ENCODE results near the gene CAPZB. TPM values are rescaled to one million over a fixed set of nuclear protein-coding genes. Genes with fewer than 3 reads are reported as not detected.
"Not testable (repeated sequence)": the region's sequence is repeated elsewhere in the genome, so short reads cannot be mapped to it uniquely, and the experiment has no call there.

The CAPZB gene
- polyA plus RNA-seq (2013, experiment 1 of 4) = 301 TPM
- 288 TPM for polyA plus RNA-seq (2013, experiment 2 of 4)
- 201 TPM for polyA plus RNA-seq (2013, experiment 3 of 4)
- polyA plus RNA-seq (2013, experiment 4 of 4) = 217 TPM

GRCh38 chr1:19485362-19486187 lies at the start of gene CAPZB:
Gene CAPZB, minus strand, starts transcription at chr1:19485539. Its CDS starts 101 bp downstream, at chr1:19485438.
- H3K9me3 ChIP-seq (ENCODE audit: control insufficient read depth, low read length) = no peaks in the 10 kb centered on the region
- H3K4me1 ChIP-seq (ENCODE audit: control insufficient read depth, insufficient read depth, low read length) = peaks cover 21% of the 10 kb centered on the region
- peak within 1 kb of the TSS; percentile 72 for H3K27ac ChIP-seq (ENCODE audit: insufficient read depth, low read depth, low read length, poor library complexity, severe bottlenecking)
- no peaks in the 10 kb centered on the region for H3K27me3 ChIP-seq (ENCODE audit: control insufficient read depth, insufficient read depth, low read length, poor library complexity, severe bottlenecking)
- 0% methylated on average over 102 to 106 of the region's 106 CpGs for WGBS, 2 experiments
- H3K4me3 ChIP-seq (ENCODE audit: insufficient read depth, low read depth, low read length) = peak within 1 kb of the TSS; percentile 83
- H3K36me3 ChIP-seq (ENCODE audit: control insufficient read depth, insufficient read depth, low read length) = no peaks in the 10 kb centered on the region

- Histone ChIP-seq H3K4me1 (ENCODE audit: control insufficient read depth, insufficient read depth, low read length) (no peaks in the 10 kb centered on the region), H3K36me3 (ENCODE audit: control insufficient read depth, insufficient read depth, low read length) (no peaks in the 10 kb centered on the region), H3K27me3 (ENCODE audit: control insufficient read depth, insufficient read depth, low read length, poor library complexity, severe bottlenecking) (no peaks in the 10 kb centered on the region), H3K9me3 (ENCODE audit: control insufficient read depth, low read length) (no peaks in the 10 kb centered on the region), H3K4me3 (ENCODE audit: insufficient read depth, low read depth, low read length) (no peak overlapping the region), H3K27ac (ENCODE audit: insufficient read depth, low read depth, low read length, poor library complexity, severe bottlenecking) (no peak overlapping the region)
- WGBS, 2 experiments = 95% methylated on average over 5 of the region's 5 CpGs
These were observed 48.9 kb upstream of the CAPZB start for GRCh38 chr1:19534281-19534680.

- H3K36me3 ChIP-seq (ENCODE audit: control insufficient read depth, insufficient read depth, low read length) = no peaks in the 10 kb centered on the region
- no peaks in the 10 kb centered on the region for H3K27me3 ChIP-seq (ENCODE audit: control insufficient read depth, insufficient read depth, low read length, poor library complexity, severe bottlenecking)
- H3K27ac ChIP-seq (ENCODE audit: insufficient read depth, low read depth, low read length, poor library complexity, severe bottlenecking) = no peak overlapping the region
- WGBS, 2 experiments = 91 to 95% methylated on average over 7 of the region's 7 CpGs
- no peaks in the 10 kb centered on the region for H3K4me1 ChIP-seq (ENCODE audit: control insufficient read depth, insufficient read depth, low read length)
- no peaks in the 10 kb centered on the region for H3K9me3 ChIP-seq (ENCODE audit: control insufficient read depth, low read length)
- H3K4me3 ChIP-seq (ENCODE audit: insufficient read depth, low read depth, low read length) = no peak overlapping the region
These were observed 48.3 kb upstream of the CAPZB start for GRCh38 chr1:19533626-19534025.

- Histone ChIP-seq H3K9me3 (ENCODE audit: control insufficient read depth, low read length) (no peaks in the 10 kb centered on the region), H3K27me3 (ENCODE audit: control insufficient read depth, insufficient read depth, low read length, poor library complexity, severe bottlenecking) (no peaks in the 10 kb centered on the region), H3K36me3 (ENCODE audit: control insufficient read depth, insufficient read depth, low read length) (no peaks in the 10 kb centered on the region), H3K27ac (ENCODE audit: insufficient read depth, low read depth, low read length, poor library complexity, severe bottlenecking) (no peak overlapping the region), H3K4me3 (ENCODE audit: insufficient read depth, low read depth, low read length) (no peak overlapping the region), H3K4me1 (ENCODE audit: control insufficient read depth, insufficient read depth, low read length) (no peaks in the 10 kb centered on the region)
- WGBS, 2 experiments = 93% methylated on average over 4 of the region's 4 CpGs
These were observed 47.2 kb upstream of the CAPZB start for GRCh38 chr1:19532519-19532918.

GRCh38 chr1:19529664-19530063 lies 44.3 kb upstream of the CAPZB start:
- no peak overlapping the region for H3K27ac ChIP-seq (ENCODE audit: insufficient read depth, low read depth, low read length, poor library complexity, severe bottlenecking)
- H3K4me3 ChIP-seq (ENCODE audit: insufficient read depth, low read depth, low read length) = no peak overlapping the region
- H3K4me1 ChIP-seq (ENCODE audit: control insufficient read depth, insufficient read depth, low read length) = no peaks in the 10 kb centered on the region
- WGBS, 2 experiments = 89 to 92% methylated on average over 7 of the region's 7 CpGs
- H3K9me3 ChIP-seq (ENCODE audit: control insufficient read depth, low read length) = no peaks in the 10 kb centered on the region
- H3K36me3 ChIP-seq (ENCODE audit: control insufficient read depth, insufficient read depth, low read length) = no peaks in the 10 kb centered on the region
- no peaks in the 10 kb centered on the region for H3K27me3 ChIP-seq (ENCODE audit: control insufficient read depth, insufficient read depth, low read length, poor library complexity, severe bottlenecking)

- no peaks in the 10 kb centered on the region for H3K27me3 ChIP-seq (ENCODE audit: control insufficient read depth, insufficient read depth, low read length, poor library complexity, severe bottlenecking)
- no peak overlapping the region for H3K4me3 ChIP-seq (ENCODE audit: insufficient read depth, low read depth, low read length)
- WGBS, 2 experiments = 78 to 91% methylated on average over 1 of the region's 2 CpGs
- no peaks in the 10 kb centered on the region for H3K36me3 ChIP-seq (ENCODE audit: control insufficient read depth, insufficient read depth, low read length)
- no peak overlapping the region for H3K27ac ChIP-seq (ENCODE audit: insufficient read depth, low read depth, low read length, poor library complexity, severe bottlenecking)
- no peaks in the 10 kb centered on the region for H3K9me3 ChIP-seq (ENCODE audit: control insufficient read depth, low read length)
- H3K4me1 ChIP-seq (ENCODE audit: control insufficient read depth, insufficient read depth, low read length) = no peaks in the 10 kb centered on the region
These were observed 43.1 kb upstream of the CAPZB start for GRCh38 chr1:19528438-19528837.

GRCh38 chr1:19525607-19526545 lies 40.5 kb upstream of the CAPZB start:
- WGBS, 2 experiments = 93 to 95% methylated on average over 8 of the region's 8 CpGs
- Histone ChIP-seq H3K4me3 (ENCODE audit: insufficient read depth, low read depth, low read length) (no peak overlapping the region), H3K27me3 (ENCODE audit: control insufficient read depth, insufficient read depth, low read length, poor library complexity, severe bottlenecking) (no peaks in the 10 kb centered on the region), H3K9me3 (ENCODE audit: control insufficient read depth, low read length) (no peaks in the 10 kb centered on the region), H3K36me3 (ENCODE audit: control insufficient read depth, insufficient read depth, low read length) (no peaks in the 10 kb centered on the region), H3K4me1 (ENCODE audit: control insufficient read depth, insufficient read depth, low read length) (no peaks in the 10 kb centered on the region), H3K27ac (ENCODE audit: insufficient read depth, low read depth, low read length, poor library complexity, severe bottlenecking) (no peak overlapping the region)

GRCh38 chr1:19524791-19525190 lies 39.5 kb upstream of the CAPZB start:
- Histone ChIP-seq H3K9me3 (ENCODE audit: control insufficient read depth, low read length) (no peaks in the 10 kb centered on the region), H3K27ac (ENCODE audit: insufficient read depth, low read depth, low read length, poor library complexity, severe bottlenecking) (no peak overlapping the region), H3K27me3 (ENCODE audit: control insufficient read depth, insufficient read depth, low read length, poor library complexity, severe bottlenecking) (no peaks in the 10 kb centered on the region), H3K36me3 (ENCODE audit: control insufficient read depth, insufficient read depth, low read length) (no peaks in the 10 kb centered on the region), H3K4me1 (ENCODE audit: control insufficient read depth, insufficient read depth, low read length) (no peaks in the 10 kb centered on the region), H3K4me3 (ENCODE audit: insufficient read depth, low read depth, low read length) (no peak overlapping the region)
- WGBS, 2 experiments = 89 to 93% methylated on average over 5 of the region's 5 CpGs

- WGBS, 2 experiments = 81 to 90% methylated on average over 4 of the region's 4 CpGs
- not testable (repeated sequence) for H3K9me3 ChIP-seq (ENCODE audit: control insufficient read depth, low read length); H3K27me3 ChIP-seq (ENCODE audit: control insufficient read depth, insufficient read depth, low read length, poor library complexity, severe bottlenecking); H3K4me3 ChIP-seq (ENCODE audit: insufficient read depth, low read depth, low read length); H3K36me3 ChIP-seq (ENCODE audit: control insufficient read depth, insufficient read depth, low read length); H3K4me1 ChIP-seq (ENCODE audit: control insufficient read depth, insufficient read depth, low read length); H3K27ac ChIP-seq (ENCODE audit: insufficient read depth, low read depth, low read length, poor library complexity, severe bottlenecking)
These were observed 37.2 kb upstream of the CAPZB start for GRCh38 chr1:19522570-19522969.

GRCh38 chr1:19521411-19521810 lies 36.1 kb upstream of the CAPZB start:
- Histone ChIP-seq H3K27me3 (ENCODE audit: control insufficient read depth, insufficient read depth, low read length, poor library complexity, severe bottlenecking) (no peaks in the 10 kb centered on the region), H3K27ac (ENCODE audit: insufficient read depth, low read depth, low read length, poor library complexity, severe bottlenecking) (no peak overlapping the region), H3K4me1 (ENCODE audit: control insufficient read depth, insufficient read depth, low read length) (no peaks in the 10 kb centered on the region), H3K4me3 (ENCODE audit: insufficient read depth, low read depth, low read length) (no peak overlapping the region), H3K36me3 (ENCODE audit: control insufficient read depth, insufficient read depth, low read length) (no peaks in the 10 kb centered on the region), H3K9me3 (ENCODE audit: control insufficient read depth, low read length) (no peaks in the 10 kb centered on the region)
- 88 to 92% methylated on average over 2 of the region's 2 CpGs for WGBS, 2 experiments

All from ectodermal cell (in vitro differentiated cells).